GM23338 (cell line): Measurements from ENCODE around the gene KAT2A. TPM values are rescaled to one million over a fixed set of nuclear protein-coding genes. Genes with fewer than 3 reads are reported as not detected.

ENCODE experiments used
- ATAC-seq: fragments of 200-7000 bp; cut with Tn5 transposase; 3 replicates; pipeline ENCODE4 v1.9.1; 2020
- DNase-seq: peaks from one replicate; pipeline ENCODE4 v3.0.0-alpha.2; 2015; ENCODE audit warnings: low spot score
- H2AFZ ChIP-seq: fragments of 200-600 bp; sonication (generic); 2 replicates; pipeline ENCODE4 v1.8.0; 2016; ENCODE audit warnings: antibody characterized with exemption, mild to moderate bottlenecking, moderate library complexity
- H3F3A ChIP-seq: fragments of 200-600 bp; sonication (generic); replicated peaks from 2 replicates; pipeline ENCODE4 v1.8.0; 2017; ENCODE audit warnings: antibody characterized with exemption, mixed run types, low read depth
- H3K27ac ChIP-seq: fragments of 200-600 bp; sonication (generic); 2 replicates; pipeline ENCODE4 v1.6.1; 2016; ENCODE audit warnings: low read depth
- H3K27me3 ChIP-seq: fragments of 200-600 bp; sonication (generic); 2 replicates; pipeline ENCODE4 v1.8.0; 2016; ENCODE audit warnings: mild to moderate bottlenecking, mixed run types, moderate library complexity; ENCODE audit not compliant: insufficient read depth
- H3K36me3 ChIP-seq: fragments of 200-600 bp; sonication (generic); 2 replicates; pipeline ENCODE4 v1.8.0; 2016; ENCODE audit warnings: mild to moderate bottlenecking; ENCODE audit not compliant: insufficient read depth
- H3K4me1 ChIP-seq: fragments of 200-600 bp; sonication (generic); 2 replicates; pipeline ENCODE4 v1.8.0; 2016; ENCODE audit warnings: mild to moderate bottlenecking, moderate library complexity; ENCODE audit not compliant: insufficient read depth
- H3K4me2 ChIP-seq: fragments of 200-600 bp; sonication (generic); 2 replicates; pipeline ENCODE4 v1.7.1; 2017; ENCODE audit warnings: mixed run types
- H3K4me3 ChIP-seq: fragments of 200-600 bp; sonication (generic); 2 replicates; pipeline ENCODE4 v1.6.1; 2016; ENCODE audit warnings: mixed run types
- H3K79me2 ChIP-seq: fragments of 200-600 bp; sonication (generic); replicated peaks from 2 replicates; pipeline ENCODE4 v1.8.0; 2017; ENCODE audit warnings: mild to moderate bottlenecking; ENCODE audit not compliant: insufficient read depth
- H3K9me2 ChIP-seq: fragments of 200-600 bp; sonication (generic); 2 replicates; pipeline ENCODE4 v1.8.0; 2017; ENCODE audit not compliant: insufficient read depth
- H4K20me1 ChIP-seq: fragments of 200-600 bp; sonication (generic); replicated peaks from 2 replicates; pipeline ENCODE4 v1.8.0; 2017; ENCODE audit warnings: mild to moderate bottlenecking; ENCODE audit not compliant: insufficient read depth
- H3K27ac Mint-ChIP-seq: 2 replicates; pipeline ENCODE4 v1.8.0; 2020; ENCODE audit warnings: inconsistent platforms, mild to moderate bottlenecking, moderate library complexity, mixed read lengths
- H3K27me3 Mint-ChIP-seq: 3 replicates; pipeline ENCODE4 v1.8.0; 2022; ENCODE audit warnings: low read depth, mild to moderate bottlenecking, moderate library complexity, mixed read lengths, inconsistent platforms; ENCODE audit not compliant: insufficient read depth, poor library complexity
- H3K36me3 Mint-ChIP-seq: 3 replicates; pipeline ENCODE4 v1.8.0; 2021; ENCODE audit warnings: low read depth, mild to moderate bottlenecking, inconsistent platforms, moderate library complexity, mixed read lengths
- H3K4me1 Mint-ChIP-seq: 3 replicates; pipeline ENCODE4 v1.8.0; 2020; ENCODE audit warnings: mild to moderate bottlenecking, inconsistent platforms, mixed read lengths
- H3K4me3 Mint-ChIP-seq: 3 replicates; pipeline ENCODE4 v1.8.0; 2021; ENCODE audit warnings: moderate library complexity, mild to moderate bottlenecking, inconsistent platforms, mixed read lengths
- H3K9me3 Mint-ChIP-seq: 3 replicates; pipeline ENCODE4 v1.8.0; 2020; ENCODE audit warnings: moderate library complexity, mild to moderate bottlenecking, inconsistent platforms, mixed read lengths
- JUNB ChIP-seq: IDR thresholded peaks from one replicate; pipeline ENCODE4 v1.6.1; 2016; ENCODE audit warnings: antibody characterized with exemption; ENCODE audit not compliant: unreplicated experiment
- POLR2AphosphoS5 ChIP-seq: IDR thresholded peaks from 2 replicates; pipeline ENCODE4 v1.6.1; 2016; ENCODE audit warnings: antibody characterized with exemption, low read depth
- STAT1 ChIP-seq: IDR thresholded peaks from one replicate; pipeline ENCODE4 v1.6.1; 2016; ENCODE audit warnings: antibody characterized with exemption; ENCODE audit not compliant: unreplicated experiment
- ZNF331 ChIP-seq: fragments of 250-450 bp; sonication (Bioruptor Pico); IDR thresholded peaks from 2 replicates; pipeline ENCODE4 v1.5.0; 2020; ENCODE audit warnings: low read depth, mild to moderate bottlenecking, moderate library complexity
- polyA plus RNA-seq: library from polyadenylated mRNA; unstranded; fragments of >200 nt; fragmentation: Nextera tagmentation; extraction: Ambion mirVana; gene quantifications from 2 replicates; pipeline ENCODE4 v1.2.1, GENCODE V29; 2016
- total RNA-seq: library from RNA; depleted of rRNA; stranded (reverse); fragments of >200 nt; shearing (Covaris generic); gene quantifications from 2 replicates; pipeline ENCODE4 v1.2.3, GENCODE V29; 2014
- TF ChIP-seq, protein P1 (sequence below): fragments of 250-450 bp; sonication (Bioruptor Pico); IDR thresholded peaks from 2 replicates; pipeline ENCODE4 v1.5.0; 2020; ENCODE audit warnings: mild to moderate bottlenecking, moderate library complexity
- TF ChIP-seq, protein P2 (sequence below), 2 experiments: fragments of 200-600 bp in 1 of 2; sonication (generic) in 1 of 2; conservative IDR thresholded peaks; 2 replicates each; pipeline versions ENCODE4 v1.5.1 to v1.6.1; 2016 to 2017; ENCODE audit warnings: antibody characterized with exemption in 2 of 2, low read depth in 2 of 2, mild to moderate bottlenecking in 2 of 2, moderate library complexity in 1 of 2

KAT2A gene
- total and polyA plus RNA-seq, 2 experiments from 2014 or later, result 13.9 to 25.2 TPM

DNA sequence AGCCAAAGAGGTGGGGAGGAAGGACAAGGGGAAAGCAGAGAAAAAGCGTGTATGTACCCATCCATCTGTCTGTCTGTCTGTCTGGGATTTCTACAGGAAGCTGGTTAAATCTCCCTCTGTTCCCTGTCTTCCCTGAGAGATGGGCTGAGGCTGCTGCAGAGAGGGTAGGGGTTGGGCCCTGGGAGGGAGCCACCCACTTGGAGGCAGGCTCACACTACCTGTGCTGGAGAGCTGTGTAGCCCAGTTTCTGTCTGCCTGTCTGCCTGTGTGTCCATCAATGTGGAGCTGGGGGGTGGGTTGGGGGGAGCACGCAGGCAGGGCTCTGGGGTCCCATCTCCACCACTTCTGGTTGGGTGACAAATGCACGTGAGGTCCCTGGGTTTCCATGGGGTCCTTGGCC is 52.2 kb downstream of the KAT2A start (continued):
- TF ChIP-seq, protein P1, sequence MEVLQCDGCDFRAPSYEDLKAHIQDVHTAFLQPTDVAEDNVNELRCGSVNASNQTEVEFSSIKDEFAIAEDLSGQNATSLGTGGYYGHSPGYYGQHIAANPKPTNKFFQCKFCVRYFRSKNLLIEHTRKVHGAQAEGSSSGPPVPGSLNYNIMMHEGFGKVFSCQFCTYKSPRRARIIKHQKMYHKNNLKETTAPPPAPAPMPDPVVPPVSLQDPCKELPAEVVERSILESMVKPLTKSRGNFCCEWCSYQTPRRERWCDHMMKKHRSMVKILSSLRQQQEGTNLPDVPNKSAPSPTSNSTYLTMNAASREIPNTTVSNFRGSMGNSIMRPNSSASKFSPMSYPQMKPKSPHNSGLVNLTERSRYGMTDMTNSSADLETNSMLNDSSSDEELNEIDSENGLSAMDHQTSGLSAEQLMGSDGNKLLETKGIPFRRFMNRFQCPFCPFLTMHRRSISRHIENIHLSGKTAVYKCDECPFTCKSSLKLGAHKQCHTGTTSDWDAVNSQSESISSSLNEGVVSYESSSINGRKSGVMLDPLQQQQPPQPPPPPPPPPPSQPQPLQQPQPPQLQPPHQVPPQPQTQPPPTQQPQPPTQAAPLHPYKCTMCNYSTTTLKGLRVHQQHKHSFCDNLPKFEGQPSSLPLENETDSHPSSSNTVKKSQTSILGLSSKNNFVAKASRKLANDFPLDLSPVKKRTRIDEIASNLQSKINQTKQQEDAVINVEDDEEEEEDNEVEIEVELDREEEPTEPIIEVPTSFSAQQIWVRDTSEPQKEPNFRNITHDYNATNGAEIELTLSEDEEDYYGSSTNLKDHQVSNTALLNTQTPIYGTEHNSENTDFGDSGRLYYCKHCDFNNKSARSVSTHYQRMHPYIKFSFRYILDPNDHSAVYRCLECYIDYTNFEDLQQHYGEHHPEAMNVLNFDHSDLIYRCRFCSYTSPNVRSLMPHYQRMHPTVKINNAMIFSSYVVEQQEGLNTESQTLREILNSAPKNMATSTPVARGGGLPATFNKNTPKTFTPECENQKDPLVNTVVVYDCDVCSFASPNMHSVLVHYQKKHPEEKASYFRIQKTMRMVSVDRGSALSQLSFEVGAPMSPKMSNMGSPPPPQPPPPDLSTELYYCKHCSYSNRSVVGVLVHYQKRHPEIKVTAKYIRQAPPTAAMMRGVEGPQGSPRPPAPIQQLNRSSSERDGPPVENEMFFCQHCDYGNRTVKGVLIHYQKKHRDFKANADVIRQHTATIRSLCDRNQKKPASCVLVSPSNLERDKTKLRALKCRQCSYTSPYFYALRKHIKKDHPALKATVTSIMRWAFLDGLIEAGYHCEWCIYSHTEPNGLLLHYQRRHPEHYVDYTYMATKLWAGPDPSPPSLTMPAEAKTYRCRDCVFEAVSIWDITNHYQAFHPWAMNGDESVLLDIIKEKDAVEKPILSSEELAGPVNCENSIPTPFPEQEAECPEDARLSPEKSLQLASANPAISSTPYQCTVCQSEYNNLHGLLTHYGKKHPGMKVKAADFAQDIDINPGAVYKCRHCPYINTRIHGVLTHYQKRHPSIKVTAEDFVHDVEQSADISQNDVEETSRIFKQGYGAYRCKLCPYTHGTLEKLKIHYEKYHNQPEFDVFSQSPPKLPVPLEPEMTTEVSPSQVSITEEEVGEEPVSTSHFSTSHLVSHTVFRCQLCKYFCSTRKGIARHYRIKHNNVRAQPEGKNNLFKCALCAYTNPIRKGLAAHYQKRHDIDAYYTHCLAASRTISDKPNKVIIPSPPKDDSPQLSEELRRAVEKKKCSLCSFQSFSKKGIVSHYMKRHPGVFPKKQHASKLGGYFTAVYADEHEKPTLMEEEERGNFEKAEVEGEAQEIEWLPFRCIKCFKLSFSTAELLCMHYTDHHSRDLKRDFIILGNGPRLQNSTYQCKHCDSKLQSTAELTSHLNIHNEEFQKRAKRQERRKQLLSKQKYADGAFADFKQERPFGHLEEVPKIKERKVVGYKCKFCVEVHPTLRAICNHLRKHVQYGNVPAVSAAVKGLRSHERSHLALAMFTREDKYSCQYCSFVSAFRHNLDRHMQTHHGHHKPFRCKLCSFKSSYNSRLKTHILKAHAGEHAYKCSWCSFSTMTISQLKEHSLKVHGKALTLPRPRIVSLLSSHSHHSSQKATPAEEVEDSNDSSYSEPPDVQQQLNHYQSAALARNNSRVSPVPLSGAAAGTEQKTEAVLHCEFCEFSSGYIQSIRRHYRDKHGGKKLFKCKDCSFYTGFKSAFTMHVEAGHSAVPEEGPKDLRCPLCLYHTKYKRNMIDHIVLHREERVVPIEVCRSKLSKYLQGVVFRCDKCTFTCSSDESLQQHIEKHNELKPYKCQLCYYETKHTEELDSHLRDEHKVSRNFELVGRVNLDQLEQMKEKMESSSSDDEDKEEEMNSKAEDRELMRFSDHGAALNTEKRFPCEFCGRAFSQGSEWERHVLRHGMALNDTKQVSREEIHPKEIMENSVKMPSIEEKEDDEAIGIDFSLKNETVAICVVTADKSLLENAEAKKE (CRISPR knock-in tag), result no peak

DNA sequence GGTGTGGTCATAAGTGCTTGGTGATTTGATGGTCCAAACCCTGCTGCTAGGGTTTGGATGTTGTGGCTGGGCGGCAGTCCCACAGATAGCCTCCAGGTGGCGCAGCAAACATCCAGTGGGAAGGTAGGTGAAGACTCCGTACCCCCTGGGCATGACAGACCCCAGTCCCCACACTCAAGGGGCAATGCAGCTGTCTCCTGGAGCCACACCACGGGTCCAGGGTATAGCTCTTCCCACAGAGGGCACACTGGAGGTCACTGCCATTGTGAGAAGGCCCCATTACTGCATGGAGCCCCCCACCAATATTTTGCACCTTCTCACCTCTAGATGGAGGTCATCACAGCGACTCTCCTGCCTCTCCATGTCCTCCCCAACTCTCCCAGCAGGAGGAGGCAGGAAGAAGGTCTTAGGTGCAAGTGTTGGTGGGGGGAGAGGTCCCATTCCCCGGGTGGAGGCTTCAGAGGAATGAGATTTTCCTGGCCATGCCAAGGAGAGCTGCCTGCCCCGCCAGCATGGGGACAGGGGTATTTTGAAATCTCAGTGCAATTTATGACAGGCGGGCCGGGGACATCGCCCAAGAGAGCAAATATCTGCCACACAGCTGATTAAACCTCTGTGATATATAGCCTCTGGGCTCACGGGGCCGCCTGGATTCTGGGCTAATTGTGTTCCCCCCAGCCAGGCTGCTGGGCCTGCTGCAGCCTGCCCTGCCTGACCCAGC is 53.6 kb downstream of the KAT2A start:
- no peaks in the 10 kb centered on the region for H3K27me3 ChIP-seq
- ATAC-seq (peak; percentile 73), DNase-seq (peak; percentile 87)
- peaks cover 9% of the 10 kb centered on the region; the same call in 1 of the 2 replicates for H3K4me1 ChIP-seq
- Mint-ChIP-seq H3K27me3 (peaks cover 19% of the 10 kb centered on the region), H3K4me1 (peaks cover 36% of the 10 kb centered on the region), H3K4me3 (no peak overlapping the region), H3K9me3 (no peaks in the 10 kb centered on the region), H3K36me3 (no peaks in the 10 kb centered on the region), H3K27ac (no peak overlapping the region)
- no peaks in the 10 kb centered on the region for H3K79me2 ChIP-seq
- no peak overlapping the region for H3K4me2 ChIP-seq
- no peaks in the 10 kb centered on the region for H4K20me1 ChIP-seq
- 0 out of 2 replicates have a peak, but pooled peaks cover 3% of the 10 kb centered on the region for H3F3A ChIP-seq
- H3K4me3 ChIP-seq, result no peak overlapping the region
- no peak overlapping the region for H3K27ac ChIP-seq
- no peaks in the 10 kb centered on the region for H3K9me2 ChIP-seq
- H2AFZ ChIP-seq, result no peak overlapping the region
- TF ChIP-seq JUNB (no peak), ZNF331 (CRISPR knock-in tag) (no peak), STAT1 (no peak), POLR2AphosphoS5 (no peak)
- TF ChIP-seq, protein P1 (CRISPR knock-in tag), result peak; percentile 58; the same call in 1 of the 2 replicates
- TF ChIP-seq, protein P2, sequence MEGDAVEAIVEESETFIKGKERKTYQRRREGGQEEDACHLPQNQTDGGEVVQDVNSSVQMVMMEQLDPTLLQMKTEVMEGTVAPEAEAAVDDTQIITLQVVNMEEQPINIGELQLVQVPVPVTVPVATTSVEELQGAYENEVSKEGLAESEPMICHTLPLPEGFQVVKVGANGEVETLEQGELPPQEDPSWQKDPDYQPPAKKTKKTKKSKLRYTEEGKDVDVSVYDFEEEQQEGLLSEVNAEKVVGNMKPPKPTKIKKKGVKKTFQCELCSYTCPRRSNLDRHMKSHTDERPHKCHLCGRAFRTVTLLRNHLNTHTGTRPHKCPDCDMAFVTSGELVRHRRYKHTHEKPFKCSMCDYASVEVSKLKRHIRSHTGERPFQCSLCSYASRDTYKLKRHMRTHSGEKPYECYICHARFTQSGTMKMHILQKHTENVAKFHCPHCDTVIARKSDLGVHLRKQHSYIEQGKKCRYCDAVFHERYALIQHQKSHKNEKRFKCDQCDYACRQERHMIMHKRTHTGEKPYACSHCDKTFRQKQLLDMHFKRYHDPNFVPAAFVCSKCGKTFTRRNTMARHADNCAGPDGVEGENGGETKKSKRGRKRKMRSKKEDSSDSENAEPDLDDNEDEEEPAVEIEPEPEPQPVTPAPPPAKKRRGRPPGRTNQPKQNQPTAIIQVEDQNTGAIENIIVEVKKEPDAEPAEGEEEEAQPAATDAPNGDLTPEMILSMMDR (conservative IDR thresholded peaks at IDR 0.05; ENCODE audit: low read depth in 2 of 2), result peak; percentile 84 to 99
- no peaks in the 10 kb centered on the region for H3K36me3 ChIP-seq
